GM12891 (cell line): ENCODE data around the gene PLBD1.

Experiments used
- DNase-seq: peaks from one replicate; pipeline ENCODE4 v3.0.0; 2011; ENCODE audit warnings: low spot score; ENCODE audit not compliant: insufficient read length
- FAIRE-seq: peaks from 2 replicates; lab custom pipeline; 2011; peaks lifted over from hg19 to GRCh38; lab: Jason Lieb, UNC
- PAX5 ChIP-seq: IDR thresholded peaks from 2 replicates; pipeline ENCODE4 v1.6.1; 2011; ENCODE audit warnings: low read length, moderate library complexity, mild to moderate bottlenecking; ENCODE audit not compliant: insufficient read depth, severe bottlenecking
- POLR2A ChIP-seq: IDR thresholded peaks from 2 replicates; pipeline ENCODE4 v1.6.1; 2011; ENCODE audit warnings: low read depth, low read length, control low read depth
- POLR2AphosphoS5 ChIP-seq: IDR thresholded peaks from 2 replicates; pipeline ENCODE4 v1.6.1; 2011; ENCODE audit warnings: low read depth, low read length, control low read depth
- POU2F2 ChIP-seq: IDR thresholded peaks from 2 replicates; pipeline ENCODE4 v1.6.1; 2011; ENCODE audit warnings: low read depth, mild to moderate bottlenecking, control low read depth, low read length, moderate library complexity
- SPI1 ChIP-seq: IDR thresholded peaks from 2 replicates; pipeline ENCODE4 v1.6.1; 2011; ENCODE audit warnings: low read depth, low read length, control low read depth
- TAF1 ChIP-seq: IDR thresholded peaks from 2 replicates; pipeline ENCODE4 v1.6.1; 2011; ENCODE audit warnings: low read depth, low read length, control low read depth

Gene PLBD1

GRCh38 chr12:14514154-14514842 is 53.4 kb downstream of the PLBD1 start:
- DNase-seq, result no peak
- FAIRE-seq, result no peak
- no peak for TF ChIP-seq TAF1
- TF ChIP-seq SPI1, result no peak
- no peak for TF ChIP-seq POLR2AphosphoS5
- no peak for TF ChIP-seq POU2F2
- no peak for TF ChIP-seq POLR2A

- DNase-seq, result no peak
- no peak for FAIRE-seq
- TF ChIP-seq TAF1 (no peak), PAX5 (no peak), SPI1 (peak; percentile 44), POLR2A (no peak)
Observed at GRCh38 chr12:14510574-14510973, 57.1 kb downstream of the PLBD1 start.

- no peak for TF ChIP-seq POLR2A
- TF ChIP-seq POLR2AphosphoS5, result no peak
- no peak for TF ChIP-seq PAX5
- no peak for TF ChIP-seq SPI1
- TF ChIP-seq POU2F2, result no peak
- TF ChIP-seq TAF1, result no peak
- DNase-seq (no peak), FAIRE-seq (peak; percentile 40)
Observed at GRCh38 chr12:14505626-14506596, 61.8 kb downstream of the PLBD1 start.

GRCh38 chr12:14495326-14495725 is 72.4 kb downstream of the PLBD1 start:
- no peak for DNase-seq
- TF ChIP-seq PAX5 (no peak), TAF1 (no peak), POLR2A (no peak)
- no peak for FAIRE-seq

GRCh38 chr12:14482886-14483285 is 84.8 kb downstream of the PLBD1 start:
- FAIRE-seq (no peak), DNase-seq (no peak)

GRCh38 chr12:14482361-14482760 is 85.3 kb downstream of the PLBD1 start:
- no peak for FAIRE-seq
- TF ChIP-seq PAX5 (no peak), POU2F2 (no peak), POLR2AphosphoS5 (no peak)
- DNase-seq, result no peak

More at GRCh38 chr12:14482886-14483285, 84.8 kb downstream of the PLBD1 start:
- TF ChIP-seq TAF1 (no peak), POU2F2 (no peak), SPI1 (no peak), PAX5 (no peak), POLR2AphosphoS5 (no peak), POLR2A (no peak)

GRCh38 chr12:14481201-14481600 is 86.5 kb downstream of the PLBD1 start:
- FAIRE-seq (no peak), DNase-seq (no peak)
- TF ChIP-seq POLR2A, result no peak
- no peak for TF ChIP-seq TAF1
- TF ChIP-seq SPI1, result no peak

- FAIRE-seq (no peak), DNase-seq (no peak)
- TF ChIP-seq POLR2AphosphoS5, result no peak
- TF ChIP-seq TAF1, result no peak
- no peak for TF ChIP-seq POLR2A
- no peak for TF ChIP-seq PAX5
- TF ChIP-seq POU2F2, result no peak
- no peak for TF ChIP-seq SPI1
Observed at GRCh38 chr12:14479004-14479403, 88.7 kb downstream of the PLBD1 start.

- FAIRE-seq, result no peak
- no peak for DNase-seq
- TF ChIP-seq SPI1 (no peak), POLR2AphosphoS5 (no peak), TAF1 (no peak)
Observed at GRCh38 chr12:14473707-14474287, 93.9 kb downstream of the PLBD1 start.
